GM19463 (cell line): ENCODE results near the gene WHRN.
A peak's percentile ranks its signal among the peaks of the same experiment; 100 is the strongest.

Experiments used
- ATAC-seq: cut with Tn5 transposase; IDR thresholded peaks from one replicate; pipeline ENCODE4 v1.9.1; 2021; ENCODE audit warnings: mild to moderate bottlenecking, moderate library complexity; ENCODE audit not compliant: unreplicated experiment

WHRN gene

GRCh38 chr9:114493521-114494184, 11.6 kb downstream of the WHRN start:
- no peak for ATAC-seq

- no peak for ATAC-seq
Measured at GRCh38 chr9:114492991-114493390, 12.3 kb downstream of the WHRN start.

GRCh38 chr9:114491430-114492003, 13.8 kb downstream of the WHRN start:
- ATAC-seq: no peak

- no peak for ATAC-seq
Measured at GRCh38 chr9:114489928-114490327, 15.3 kb downstream of the WHRN start.

DNA sequence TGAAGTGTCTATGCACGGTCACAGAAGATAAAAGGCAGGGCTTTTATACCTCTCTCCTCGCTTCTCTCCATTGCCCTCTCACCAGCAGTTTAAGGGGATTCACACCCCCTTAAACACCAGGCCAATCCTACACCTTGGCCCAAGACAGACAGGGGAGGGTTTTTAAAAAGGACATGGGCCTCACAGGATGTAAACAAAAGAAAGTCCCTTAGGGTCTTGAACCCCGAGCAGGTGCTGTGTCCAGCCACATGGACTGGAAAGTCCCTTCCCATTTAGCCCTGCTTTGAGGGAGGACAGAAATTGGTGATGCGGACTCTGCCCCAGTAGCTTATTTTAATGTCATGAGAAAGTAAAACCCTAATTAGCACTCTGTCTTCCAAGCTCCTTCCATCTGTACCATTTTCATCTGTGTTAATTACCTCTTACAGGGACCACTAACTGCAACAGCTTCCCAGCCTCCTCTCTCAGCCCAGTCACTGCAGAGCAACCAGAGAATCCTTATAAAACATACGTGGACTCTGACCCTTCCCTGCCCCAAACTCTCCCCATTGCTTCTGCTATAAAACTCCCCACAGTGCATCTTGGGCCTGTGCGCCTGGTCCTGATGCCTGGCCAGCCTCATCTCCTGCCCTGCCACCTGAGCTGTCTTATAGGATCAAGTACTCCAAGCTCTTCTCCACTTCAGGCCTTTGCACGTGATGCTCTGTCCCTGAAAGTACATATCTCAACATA, 16.7 kb downstream of the WHRN start:
- no peak for ATAC-seq

DNA sequence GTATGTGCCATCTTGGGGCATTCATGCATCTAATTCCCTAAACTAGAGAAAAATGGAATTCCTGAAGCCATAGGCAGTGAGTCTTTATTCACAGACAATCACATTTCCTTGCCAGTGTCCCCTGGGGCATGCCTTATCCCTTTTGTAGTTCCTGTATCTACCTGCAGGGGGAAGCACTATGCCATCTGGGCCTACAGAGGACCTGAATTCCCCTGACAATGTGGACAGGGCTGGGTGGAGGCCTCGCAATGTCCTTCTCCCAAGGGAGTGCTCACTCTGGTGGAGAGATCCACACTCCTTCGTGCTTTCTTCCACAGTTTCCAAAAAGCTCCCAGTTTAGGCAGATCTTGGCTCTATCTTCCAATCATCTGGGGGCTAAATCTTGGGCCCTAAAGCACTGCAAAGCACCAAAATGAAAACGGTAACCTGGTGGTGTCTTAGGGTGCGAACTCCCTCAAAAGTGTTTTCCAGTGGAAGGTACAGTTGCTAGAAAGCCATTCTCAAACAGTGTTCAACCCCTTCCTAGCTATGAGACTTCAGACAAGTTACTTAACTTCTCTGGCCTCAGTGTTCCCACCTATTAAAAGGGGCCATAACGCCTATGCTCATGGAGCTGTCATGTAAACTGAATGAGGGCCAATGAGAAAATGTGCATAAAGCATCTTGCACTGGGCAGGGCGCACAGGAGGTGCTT, 17.5 kb downstream of the WHRN start:
- ATAC-seq: peak; percentile 40

DNA sequence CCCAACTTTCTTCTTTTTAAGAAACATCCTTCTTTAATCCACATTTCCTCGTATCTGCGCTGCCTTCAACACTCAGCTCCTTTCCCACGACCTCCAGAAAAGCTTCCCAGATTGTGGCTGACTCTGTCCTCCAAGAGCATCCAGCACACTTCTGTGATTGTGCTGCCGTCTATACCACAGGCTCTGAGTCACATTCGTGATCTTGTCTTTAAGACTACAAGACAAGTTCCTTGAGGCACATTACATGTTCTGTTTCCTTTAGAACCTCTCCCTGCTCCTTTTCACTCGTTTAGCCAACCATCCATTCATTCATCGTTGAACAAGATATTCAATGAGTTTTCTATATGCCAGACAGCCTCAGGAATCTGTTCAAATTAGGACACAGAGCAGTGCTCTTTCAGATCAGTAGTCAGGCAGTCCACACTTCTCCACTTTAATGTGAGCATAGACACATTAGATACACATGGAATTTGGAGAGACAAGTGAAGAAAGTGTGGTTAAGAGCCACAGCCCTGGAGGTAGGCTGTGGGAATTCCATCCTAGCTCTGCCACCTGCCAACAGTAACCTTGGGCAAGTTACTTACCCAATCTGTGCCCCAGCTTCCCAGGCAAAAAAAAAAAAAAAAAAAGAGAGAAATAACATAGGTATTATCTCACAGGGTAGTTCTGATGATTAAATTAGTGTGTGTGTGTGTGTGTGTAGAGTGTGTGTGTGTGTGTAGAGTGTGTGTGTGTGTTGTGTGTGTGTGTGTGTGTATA, 18.9 kb downstream of the WHRN start:
- no peak for ATAC-seq

- peak; percentile 68 for ATAC-seq
Measured at GRCh38 chr9:114484854-114485443, 20.3 kb downstream of the WHRN start.

GRCh38 chr9:114484215-114484853, 20.9 kb downstream of the WHRN start:
- ATAC-seq: peak; percentile 26

DNA sequence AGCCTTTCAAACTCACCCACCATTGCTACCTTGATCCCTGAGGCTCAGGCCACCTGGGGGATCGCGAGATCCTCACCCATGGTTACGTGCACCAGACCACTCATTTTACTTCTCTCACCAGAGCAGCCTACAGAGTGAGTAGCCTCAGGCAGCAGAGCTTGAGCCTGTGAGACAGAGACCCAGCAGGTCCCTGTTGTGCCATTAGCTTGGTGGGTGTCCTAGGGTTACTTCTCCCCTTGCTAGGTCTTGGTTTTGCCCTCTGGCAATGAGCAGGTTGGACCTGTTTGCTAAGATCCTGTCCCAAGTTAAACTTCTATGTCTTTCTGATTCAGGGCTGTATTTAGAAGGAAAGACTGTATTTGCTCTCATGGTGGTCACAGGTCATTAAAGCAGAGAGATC, 21.8 kb downstream of the WHRN start:
- ATAC-seq: no peak

GRCh38 chr9:114482593-114482992, 22.7 kb downstream of the WHRN start:
- no peak for ATAC-seq

DNA sequence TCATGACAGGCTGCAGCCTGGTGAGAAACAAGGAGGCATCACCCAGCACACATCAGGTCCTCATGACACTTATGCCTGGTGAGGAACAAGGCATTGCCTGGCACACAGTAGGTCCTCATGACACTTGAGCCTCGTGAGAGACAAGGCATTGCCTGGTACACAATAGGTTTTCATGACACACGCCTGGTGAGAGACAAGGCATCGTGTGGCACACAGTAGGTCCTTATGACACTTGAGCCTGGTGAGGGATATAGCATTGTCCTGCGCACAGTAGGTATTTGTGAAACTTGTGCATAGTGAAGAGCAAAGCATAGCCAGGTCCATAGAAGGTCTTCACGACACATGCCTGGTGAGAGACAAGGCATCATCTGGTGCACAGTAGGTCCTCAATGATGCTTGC, 23.5 kb downstream of the WHRN start:
- no peak for ATAC-seq

GRCh38 chr9:114480746-114481435, 24.4 kb downstream of the WHRN start:
- no peak for ATAC-seq

DNA sequence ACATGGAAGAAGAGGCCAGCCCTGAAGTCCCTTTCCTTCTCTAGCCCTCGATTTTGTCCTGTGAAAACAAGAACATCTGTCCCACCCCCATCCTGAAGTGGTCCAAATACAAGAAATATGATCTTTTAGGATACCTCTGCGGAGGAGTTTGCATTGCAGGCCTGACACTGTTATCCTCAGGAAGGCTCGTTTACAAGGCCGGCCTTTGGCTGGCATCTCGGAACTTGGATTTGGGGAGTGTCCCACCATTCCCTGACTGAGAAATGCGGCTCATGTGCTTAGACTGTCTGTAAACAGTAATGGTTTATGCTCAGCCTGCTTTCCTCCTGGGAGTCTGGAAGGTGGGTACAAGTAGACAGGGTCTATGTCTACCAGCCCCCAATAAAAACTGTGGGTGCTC, 26.4 kb downstream of the WHRN start:
- ATAC-seq: no peak

- ATAC-seq: no peak
Measured at GRCh38 chr9:114478459-114478858, 26.8 kb downstream of the WHRN start.

GRCh38 chr9:114477642-114478041, 27.6 kb downstream of the WHRN start:
- no peak for ATAC-seq

DNA sequence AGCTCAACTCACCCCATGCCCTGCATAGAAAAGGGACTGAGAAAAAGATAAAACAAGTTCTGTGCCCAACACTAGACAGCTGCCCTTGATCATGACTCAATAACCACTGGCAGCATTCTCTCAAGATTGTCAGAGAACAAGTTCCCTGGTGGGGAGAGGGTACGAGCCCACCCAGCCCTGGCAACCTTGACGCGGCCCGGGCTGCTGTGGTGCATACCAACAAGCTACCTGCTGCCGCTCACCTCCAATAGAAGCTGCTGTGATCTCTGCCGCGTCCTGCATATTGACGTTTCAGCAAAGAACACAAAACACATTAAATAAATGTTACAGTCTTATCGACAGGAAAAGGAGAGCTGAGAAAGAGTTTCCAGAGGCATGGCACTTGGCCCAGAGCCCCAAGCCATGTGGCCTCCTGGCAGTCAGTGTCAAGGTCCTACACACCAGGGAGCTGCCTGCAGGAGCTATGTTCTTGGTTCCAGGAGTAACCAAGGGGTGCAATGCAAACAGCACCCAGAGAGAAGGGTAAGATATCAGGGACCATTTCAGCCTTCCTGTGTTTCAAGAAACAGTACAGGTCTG, 28.3 kb downstream of the WHRN start:
- ATAC-seq: no peak

- ATAC-seq: no peak
Measured at GRCh38 chr9:114475412-114476135, 29.7 kb downstream of the WHRN start.
